ENCODE measurements around the gene YPEL1. TPM values are rescaled to one million over a fixed set of nuclear protein-coding genes. Genes with fewer than 3 reads are reported as not detected.

YPEL1 gene
- total and polyA plus RNA-seq, 2 of the 8 experiments (the other 6 are each of a cell fraction or from before 2014, with no cell fraction given): 6.0 to 6.7 TPM

DNA sequence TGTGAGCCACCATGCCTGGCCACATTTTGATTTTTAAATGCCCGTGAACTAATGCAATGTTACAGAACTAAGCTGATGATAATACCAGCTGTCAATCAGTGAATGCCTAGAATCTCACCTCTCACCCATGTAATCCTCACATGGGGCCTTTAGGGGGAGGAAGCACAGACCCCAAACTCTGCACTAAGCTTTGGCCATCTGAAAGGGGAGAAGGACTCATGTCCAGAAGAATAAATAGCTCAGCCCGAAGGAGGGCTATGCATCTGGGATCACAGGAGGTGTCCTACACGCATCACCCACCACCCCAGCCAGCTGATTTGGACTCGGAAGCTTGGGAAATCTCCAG is 36.0 kb upstream of the YPEL1 start:
- H3K4me1 ChIP-seq (replicated peaks in 1 of 4; ENCODE audit: control insufficient read depth in 3 of 4, insufficient read depth in 4 of 4, low read length in 3 of 4): no peaks in the 10 kb centered on the region
- no peak overlapping the region for H2BK12ac ChIP-seq (ENCODE audit: low read depth, low read length)
- no peak overlapping the region for H2BK15ac ChIP-seq (ENCODE audit: low read length)
- H3K4me3 ChIP-seq (ENCODE audit: extremely low read depth in 1 of 4, insufficient read depth in 2 of 4, low read depth in 3 of 4, low read length in 4 of 4): no peak overlapping the region
- H3K56ac ChIP-seq (replicated peaks; ENCODE audit: insufficient read length, low read depth, low read length): no peak overlapping the region
- no peak overlapping the region for H3K23ac ChIP-seq (ENCODE audit: insufficient read length)
- no peaks in the 10 kb centered on the region for H3K27me3 ChIP-seq (replicated peaks in 1 of 4; ENCODE audit: control insufficient read depth in 3 of 4, extremely low read depth in 1 of 4, insufficient read depth in 3 of 4, low read length in 3 of 4)
- no peak overlapping the region for H3K14ac ChIP-seq (ENCODE audit: insufficient read length)
- H4K91ac ChIP-seq (replicated peaks; ENCODE audit: insufficient read length, low read length): no peak overlapping the region
- DNase-seq (ENCODE audit: low read depth in 1 of 2, low spot score in 2 of 2): no peak
- peaks cover 19 to 58% (median 43%) of the 10 kb centered on the region in 4 experiments for H3K36me3 ChIP-seq (ENCODE audit: control insufficient read depth in 2 of 4, insufficient read depth in 4 of 4, low read length in 3 of 4)
- TF ChIP-seq, protein P1, sequence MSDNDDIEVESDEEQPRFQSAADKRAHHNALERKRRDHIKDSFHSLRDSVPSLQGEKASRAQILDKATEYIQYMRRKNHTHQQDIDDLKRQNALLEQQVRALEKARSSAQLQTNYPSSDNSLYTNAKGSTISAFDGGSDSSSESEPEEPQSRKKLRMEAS (IDR thresholded peaks at IDR 0.05): no peak
- TF ChIP-seq, protein P2, sequence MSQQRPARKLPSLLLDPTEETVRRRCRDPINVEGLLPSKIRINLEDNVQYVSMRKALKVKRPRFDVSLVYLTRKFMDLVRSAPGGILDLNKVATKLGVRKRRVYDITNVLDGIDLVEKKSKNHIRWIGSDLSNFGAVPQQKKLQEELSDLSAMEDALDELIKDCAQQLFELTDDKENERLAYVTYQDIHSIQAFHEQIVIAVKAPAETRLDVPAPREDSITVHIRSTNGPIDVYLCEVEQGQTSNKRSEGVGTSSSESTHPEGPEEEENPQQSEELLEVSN (IDR thresholded peaks at IDR 0.05): no peak
- no peak for TF ChIP-seq SIX5 (IDR thresholded peaks at IDR 0.05; ENCODE audit: low read depth, low read length)
- no peak for TF ChIP-seq RFX5 (IDR thresholded peaks at IDR 0.05; ENCODE audit: borderline replicate concordance, low read depth, low read length)
- no peak for TF ChIP-seq SIRT6 (IDR thresholded peaks at IDR 0.05; ENCODE audit: low read length)
- TF ChIP-seq, protein P3, sequence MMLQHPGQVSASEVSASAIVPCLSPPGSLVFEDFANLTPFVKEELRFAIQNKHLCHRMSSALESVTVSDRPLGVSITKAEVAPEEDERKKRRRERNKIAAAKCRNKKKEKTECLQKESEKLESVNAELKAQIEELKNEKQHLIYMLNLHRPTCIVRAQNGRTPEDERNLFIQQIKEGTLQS (IDR thresholded peaks at IDR 0.05; ENCODE audit: insufficient read depth, low read depth, low read length): no peak
- no peak for TF ChIP-seq CTBP2 (IDR thresholded peaks at IDR 0.05; ENCODE audit: borderline replicate concordance, insufficient read depth, insufficient read length, low read length)
- TF ChIP-seq SP1 (IDR thresholded peaks at IDR 0.05; ENCODE audit: low read depth, low read length): no peak
- TF ChIP-seq SAP30 (IDR thresholded peaks at IDR 0.05; ENCODE audit: insufficient read depth, insufficient replicate concordance, low read length): no peak
- no peak for TF ChIP-seq CBX8 (IDR thresholded peaks at IDR 0.05; ENCODE audit: borderline replicate concordance, low read depth, low read length)
- TF ChIP-seq NRF1 (IDR thresholded peaks at IDR 0.05; ENCODE audit: low read depth, low read length): no peak
- no peak for TF ChIP-seq TEAD4 (IDR thresholded peaks at IDR 0.05; ENCODE audit: low read depth, low read length)
- no peak for TF ChIP-seq TAF1 (IDR thresholded peaks at IDR 0.05; ENCODE audit: low read depth, low read length)
- no peak for TF ChIP-seq POLR2AphosphoS5 (IDR thresholded peaks at IDR 0.05; ENCODE audit: low read depth, low read length)
- no peak overlapping the region for H3K4me2 ChIP-seq (ENCODE audit: insufficient read depth in 1 of 2, low read depth in 2 of 2, low read length in 2 of 2)
- no peak overlapping the region for H3K4ac ChIP-seq (replicated peaks; ENCODE audit: insufficient read length, low read depth, low read length)
- H4K8ac ChIP-seq (ENCODE audit: extremely low read depth, insufficient read depth, low read length): no peak overlapping the region
- no peak overlapping the region for H3K9ac ChIP-seq (replicated peaks in 1 of 4; ENCODE audit: extremely low read depth in 1 of 4, low read depth in 3 of 4, low read length in 3 of 4)
- ChIA-PET CTCF (ENCODE audit: partially characterized antibody) (interaction anchor here (0.8 to 3.0 kb wide), 6 partner anchors 10 to 174 kb away, joined by 3 to 12 read pairs (median 4); no protein-coding TSS in a partner anchor), POLR2A (ENCODE audit: partially characterized antibody) (interaction anchor here (0.7 to 1.2 kb wide), 4 partner anchors 9 to 126 kb away, joined by 3 to 5 read pairs (median 3); no protein-coding TSS in a partner anchor)
- no peaks in the 10 kb centered on the region for H3K9me3 ChIP-seq (ENCODE audit: insufficient read depth in 2 of 2, low read depth in 1 of 2, low read length in 1 of 2)
- no peak overlapping the region for H2AK5ac ChIP-seq (ENCODE audit: low read depth, low read length)
- H2BK5ac ChIP-seq (ENCODE audit: low read depth, low read length): no peak overlapping the region
- no peak overlapping the region for H3K18ac ChIP-seq (ENCODE audit: extremely low read depth, low read length)
- H3K79me1 ChIP-seq (ENCODE audit: low read depth, low read length): no peaks in the 10 kb centered on the region
- H4K5ac ChIP-seq (ENCODE audit: insufficient read length, low read depth, low read length): no peak overlapping the region
- no peak overlapping the region for H2BK20ac ChIP-seq (ENCODE audit: low read length)
- WGBS, 2 experiments (ENCODE audit: extremely low coverage in 1 of 2, insufficient coverage in 1 of 2, insufficient read length in 1 of 2, insufficient replicate concordance in 2 of 2, low coverage in 1 of 2, low lambda C conversion rate in 2 of 2, missing lambda C conversion rate in 1 of 2): 86% methylated on average over 4 of the region's 4 CpGs; no CpG with 5 or more reads in 1 of the 2 experiments
- FAIRE-seq: no peak
- H3K23me2 ChIP-seq (ENCODE audit: low read depth, low read length): no peaks in the 10 kb centered on the region
- no peaks in the 10 kb centered on the region for H3K79me2 ChIP-seq (ENCODE audit: control insufficient read depth in 1 of 2, insufficient read depth in 2 of 2, low read length in 2 of 2)
- H3K27ac ChIP-seq (ENCODE audit: low read depth, low read length): no peak overlapping the region
- no peaks in the 10 kb centered on the region for H4K20me1 ChIP-seq (replicated peaks in 1 of 2; ENCODE audit: control insufficient read depth in 1 of 2, insufficient read depth in 2 of 2, low read length in 2 of 2)
- no peak overlapping the region for H2AFZ ChIP-seq (ENCODE audit: low read length)
- H2BK120ac ChIP-seq (replicated peaks; ENCODE audit: low read depth, low read length): no peak overlapping the region

Measured in H1 (cell line).